Forelimb muscle (tissue), 1 donor: ENCODE data around the gene BNIP2. TPM values are rescaled to one million over a fixed set of nuclear protein-coding genes. Genes with fewer than 3 reads are reported as not detected.
"Not testable (repeated sequence)": the region's sequence is repeated elsewhere in the genome, so short reads cannot be mapped to it uniquely, and the experiment has no call there.

Experiments used
- DNase-seq: peaks from one replicate; pipeline ENCODE4 v3.0.0-alpha.2; 2013; ENCODE audit warnings: low read depth
- polyA plus RNA-seq: library from polyadenylated mRNA; unstranded; fragments of 120-200 nt; gene quantifications from one replicate; pipeline ENCODE4 v1.2.1, GENCODE V29; 2013; ENCODE audit not compliant: insufficient read length

The BNIP2 gene, protein sequence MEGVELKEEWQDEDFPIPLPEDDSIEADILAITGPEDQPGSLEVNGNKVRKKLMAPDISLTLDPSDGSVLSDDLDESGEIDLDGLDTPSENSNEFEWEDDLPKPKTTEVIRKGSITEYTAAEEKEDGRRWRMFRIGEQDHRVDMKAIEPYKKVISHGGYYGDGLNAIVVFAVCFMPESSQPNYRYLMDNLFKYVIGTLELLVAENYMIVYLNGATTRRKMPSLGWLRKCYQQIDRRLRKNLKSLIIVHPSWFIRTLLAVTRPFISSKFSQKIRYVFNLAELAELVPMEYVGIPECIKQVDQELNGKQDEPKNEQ
- 44.4 TPM for polyA plus RNA-seq

DNA sequence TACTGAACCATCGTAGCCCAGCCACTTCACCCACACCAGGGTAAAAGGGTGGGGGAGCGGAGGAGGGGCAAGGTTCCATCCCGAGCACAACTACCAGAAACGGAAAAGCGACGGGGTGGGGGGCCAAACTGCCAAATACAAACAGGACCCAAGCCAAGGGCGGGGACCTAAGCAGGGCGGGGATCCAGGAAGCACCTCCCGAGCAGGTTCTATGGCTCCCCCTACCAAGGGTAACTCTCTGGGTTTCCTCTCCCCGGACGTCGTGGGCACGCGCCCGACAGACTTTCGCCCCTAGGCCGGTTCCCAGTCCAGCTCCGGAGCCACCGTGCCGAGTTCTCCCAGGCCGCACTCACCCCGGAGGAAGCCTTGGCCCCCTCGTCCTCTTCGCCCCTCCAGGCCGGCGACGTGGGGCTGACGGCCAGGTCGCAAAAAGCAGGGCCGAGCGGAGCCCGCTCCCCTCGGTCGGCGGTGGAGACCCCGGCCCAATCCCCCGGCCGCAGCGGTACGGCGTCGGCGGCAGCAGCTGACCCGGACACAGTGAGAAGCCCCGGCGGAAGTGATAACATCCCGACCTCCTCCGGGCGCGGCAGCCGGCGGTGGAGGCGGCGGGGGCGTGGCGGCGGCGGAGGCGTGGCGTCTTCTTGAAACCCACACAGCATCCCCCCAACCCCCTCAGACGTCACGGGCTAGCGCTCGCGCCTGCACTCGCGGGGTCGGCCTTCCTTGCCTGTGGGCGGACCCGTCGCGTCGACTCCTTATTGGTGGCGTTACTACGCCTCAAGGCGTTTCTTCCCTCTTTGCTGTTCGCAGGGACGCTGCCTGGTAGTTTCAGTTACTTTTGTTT lies at the start of gene BNIP2:
TSS of gene BNIP2 (minus strand) at position 539 of the 844 bp plus-strand sequence. CDS start 6,863 bp downstream, outside the sequence.
- peak; percentile 91 for DNase-seq

DNA sequence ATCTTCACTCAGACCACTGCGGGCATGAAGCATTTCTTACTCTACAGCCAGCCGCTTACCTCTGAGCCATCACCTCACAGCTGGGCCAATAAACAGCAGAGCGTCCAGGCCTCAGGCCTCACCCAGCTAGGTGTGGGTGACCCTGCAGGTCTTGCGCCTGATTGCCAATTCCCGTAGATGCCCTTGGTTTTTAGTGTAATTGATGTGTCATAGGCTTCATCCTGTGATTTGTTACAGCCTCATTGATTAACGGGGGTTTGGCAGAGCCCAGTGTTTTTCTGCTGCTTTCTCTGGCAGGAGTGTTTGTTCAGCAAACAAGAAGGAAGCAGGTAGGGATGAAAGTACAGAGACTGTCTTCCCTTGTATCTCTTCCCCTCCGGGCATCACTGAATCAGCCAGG lies 49.6 kb upstream of the BNIP2 start:
- no peak for DNase-seq

DNA sequence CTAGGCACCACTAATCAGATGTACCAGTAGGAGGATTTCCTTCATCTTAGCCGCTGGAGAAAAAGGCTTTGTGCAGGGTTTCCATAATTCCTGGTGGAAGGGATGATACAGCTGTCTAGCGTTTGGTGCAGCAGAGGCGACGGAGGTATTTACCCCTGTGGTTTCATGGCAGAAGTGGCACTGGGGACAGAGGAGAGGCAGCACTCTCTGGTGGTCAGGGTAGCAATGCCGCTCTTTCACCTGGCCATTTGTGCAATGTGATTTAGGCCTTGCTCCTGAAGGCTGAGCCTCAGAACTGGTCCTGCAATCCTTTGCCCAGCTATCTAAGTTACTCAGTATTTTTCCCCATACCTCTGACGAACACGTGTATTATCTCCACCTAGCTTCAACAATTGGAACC lies 47.1 kb upstream of the BNIP2 start:
- DNase-seq, result no peak

GRCh38 chr15:59725151-59725486 lies 36.0 kb upstream of the BNIP2 start:
- DNase-seq, result no peak

DNA sequence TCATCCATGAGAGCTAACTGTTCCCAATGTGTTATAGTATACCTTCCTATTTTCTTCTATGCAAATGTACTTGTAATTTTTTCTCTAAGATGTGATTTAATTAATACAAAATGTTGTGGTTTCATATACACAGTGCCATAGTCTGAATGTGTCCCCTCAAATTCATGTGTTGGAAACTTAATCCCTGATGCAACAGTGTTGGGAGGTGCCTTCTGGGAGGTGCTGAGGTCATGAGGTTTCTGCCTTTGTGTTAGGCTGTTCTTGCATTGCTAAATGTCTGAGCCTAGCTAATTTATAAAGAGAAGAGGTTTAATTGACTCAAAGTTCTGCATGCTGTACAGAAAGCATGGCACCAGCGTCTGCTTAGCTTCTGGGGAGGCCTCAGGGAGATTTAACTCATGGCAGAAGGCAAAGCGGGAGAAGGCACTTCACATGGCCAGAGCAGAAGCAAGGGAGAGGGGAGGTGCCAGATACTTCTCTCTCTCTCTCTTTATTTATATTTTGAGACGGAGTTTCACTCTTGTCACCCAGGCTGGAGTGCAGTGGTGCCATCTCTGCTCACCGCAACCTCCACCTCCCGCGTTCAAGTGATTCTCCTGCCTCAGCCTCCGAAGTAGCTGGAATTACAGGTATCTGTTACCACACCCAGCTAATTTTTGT lies 34.7 kb upstream of the BNIP2 start:
- DNase-seq, result no peak

- DNase-seq, result no peak
These were observed 33.4 kb upstream of the BNIP2 start for GRCh38 chr15:59722476-59722875.

DNA sequence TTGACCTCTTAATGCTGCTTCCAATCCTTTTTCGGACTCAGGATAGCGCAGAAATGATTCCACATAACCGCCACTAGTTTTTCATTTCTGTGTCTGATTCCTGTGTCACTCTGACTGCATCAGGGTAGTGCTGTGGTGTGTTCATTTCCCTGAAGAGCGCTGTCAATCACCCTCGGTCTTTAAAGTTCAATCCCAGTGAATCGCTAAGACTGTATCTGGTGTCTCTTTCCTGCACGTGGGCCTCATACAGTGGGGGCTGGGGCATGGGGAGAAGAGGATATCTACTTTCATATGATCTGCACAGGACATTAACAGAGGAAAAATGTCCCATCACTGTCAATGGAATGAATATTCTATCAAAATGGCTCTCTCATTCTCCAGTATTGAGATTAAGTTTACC lies 32.9 kb upstream of the BNIP2 start:
- DNase-seq, result no peak

- DNase-seq, result no peak
These were observed 32.3 kb upstream of the BNIP2 start for GRCh38 chr15:59721411-59721810.

- no peak for DNase-seq
These were observed 24.1 kb upstream of the BNIP2 start for GRCh38 chr15:59713177-59713576.

GRCh38 chr15:59711451-59712243 lies 22.5 kb upstream of the BNIP2 start:
- DNase-seq, result no peak

- DNase-seq, result no peak
These were observed 18.5 kb upstream of the BNIP2 start for GRCh38 chr15:59707619-59708018.

DNA sequence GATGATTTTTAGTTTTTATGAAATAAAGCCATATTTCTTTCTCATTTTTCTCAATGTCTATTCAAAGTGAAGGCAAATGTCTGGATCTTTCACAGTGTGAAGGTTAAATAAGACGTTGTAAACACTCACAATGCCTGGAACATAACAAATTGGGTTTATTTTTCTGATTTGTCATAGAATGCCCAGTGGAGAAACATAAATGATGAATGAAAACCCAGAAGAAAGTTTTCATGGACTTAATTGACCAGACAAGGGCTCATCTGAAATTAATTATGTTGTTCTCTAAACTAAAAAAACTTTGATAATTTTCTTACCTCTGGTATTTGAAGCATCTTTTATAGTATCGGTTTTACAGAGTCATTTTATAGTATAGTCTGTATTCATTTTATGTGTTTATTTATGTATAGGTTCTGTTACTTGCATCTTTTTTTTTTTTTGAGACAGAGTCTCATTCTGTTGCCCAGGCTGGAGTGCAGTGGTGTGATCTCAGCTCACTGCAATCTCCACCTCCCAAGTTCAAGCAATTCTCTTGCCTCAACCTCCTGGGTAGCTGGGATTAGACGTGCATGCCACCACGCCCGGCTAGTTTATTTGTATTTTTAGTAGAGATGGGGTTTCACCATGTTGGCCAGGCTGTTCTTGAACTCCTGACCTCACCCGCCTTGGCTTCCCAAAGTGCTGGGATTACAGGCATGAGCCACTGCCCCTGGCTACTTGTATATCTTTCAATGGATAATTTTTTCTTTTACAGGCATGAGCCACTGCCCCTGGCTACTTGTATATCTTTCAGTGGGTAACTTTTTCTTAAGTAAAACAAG lies 15.1 kb upstream of the BNIP2 start:
- DNase-seq, result no peak

DNA sequence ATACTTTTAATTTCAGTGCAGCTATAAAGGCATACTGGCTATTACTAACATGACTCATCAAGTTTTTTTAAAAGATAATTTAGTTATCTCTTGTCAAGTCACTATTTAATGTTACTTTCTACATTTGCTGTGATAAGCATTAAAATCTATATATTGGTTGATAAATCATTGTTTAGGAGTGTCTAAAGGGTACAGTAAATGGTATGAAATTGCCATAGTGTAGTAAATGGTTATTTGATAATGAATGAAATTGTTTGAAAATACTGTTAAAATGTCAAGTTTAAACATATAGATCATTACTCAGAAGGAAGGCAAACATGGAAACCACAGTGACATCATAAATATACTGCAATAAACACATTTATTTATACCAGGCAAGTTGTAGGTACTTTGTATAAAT lies 13.2 kb upstream of the BNIP2 start:
- no peak for DNase-seq

DNA sequence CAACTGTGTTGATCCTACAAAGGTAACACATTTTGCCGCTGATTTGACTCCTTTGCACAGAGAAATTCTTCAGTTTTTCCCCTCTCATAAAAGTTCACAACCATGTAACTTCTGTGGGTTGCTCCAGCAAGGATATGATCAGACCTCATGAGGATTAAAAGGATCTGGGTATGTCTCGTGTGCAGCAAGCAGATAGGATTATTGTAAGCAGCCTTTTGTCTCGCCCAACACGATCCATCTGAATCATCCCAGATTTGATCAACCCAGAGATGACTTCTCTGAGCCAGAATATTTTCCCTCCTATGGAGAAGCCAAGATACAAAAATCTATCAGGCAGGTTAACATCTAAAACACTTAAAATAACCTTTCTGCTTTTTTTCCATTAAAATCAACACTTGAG lies 12.8 kb upstream of the BNIP2 start:
- no peak for DNase-seq

- no peak for DNase-seq
These were observed 10.8 kb upstream of the BNIP2 start for GRCh38 chr15:59699810-59700431.

DNA sequence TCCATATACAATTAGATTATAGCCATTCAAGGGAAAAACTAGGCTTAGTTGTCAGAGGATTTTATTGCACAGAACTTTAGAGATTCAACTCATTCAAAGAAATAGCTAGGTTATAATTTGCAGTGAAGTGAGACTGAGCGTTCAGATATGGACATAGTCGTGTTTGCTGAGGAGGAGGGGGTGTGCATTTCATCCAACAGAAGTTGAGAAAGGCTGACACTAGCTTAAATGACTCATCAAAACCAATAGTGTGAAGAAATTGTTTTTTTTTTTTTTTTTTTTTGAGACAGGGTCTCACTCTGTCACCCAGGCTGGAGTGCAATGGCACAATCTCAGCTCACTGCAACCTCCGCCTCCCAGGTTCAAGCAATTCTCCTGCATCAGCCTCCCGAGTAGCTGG lies 8.9 kb upstream of the BNIP2 start:
- DNase-seq, result not testable (repeated sequence)

GRCh38 chr15:59696332-59696731 lies 7.2 kb upstream of the BNIP2 start:
- DNase-seq, result no peak

DNA sequence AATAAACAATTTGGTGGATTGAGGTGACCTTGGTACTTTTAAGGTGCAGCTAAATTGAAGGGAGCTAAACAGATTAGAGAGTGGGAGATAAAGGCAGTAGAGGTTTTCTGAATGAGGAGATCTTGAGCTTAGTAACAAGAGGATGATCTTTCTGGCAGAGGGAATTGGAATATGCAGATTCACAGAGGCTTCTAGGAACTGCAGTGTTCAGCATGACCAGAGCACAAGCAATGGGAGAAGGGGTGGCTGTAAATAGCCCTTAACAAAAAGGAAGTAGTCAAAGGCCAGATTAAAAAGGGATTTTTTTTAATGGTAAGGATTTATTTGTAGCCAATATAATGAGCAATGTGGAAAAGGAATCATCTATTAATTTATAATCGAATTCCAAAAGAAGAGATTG lies 5.7 kb upstream of the BNIP2 start:
- no peak for DNase-seq

DNA sequence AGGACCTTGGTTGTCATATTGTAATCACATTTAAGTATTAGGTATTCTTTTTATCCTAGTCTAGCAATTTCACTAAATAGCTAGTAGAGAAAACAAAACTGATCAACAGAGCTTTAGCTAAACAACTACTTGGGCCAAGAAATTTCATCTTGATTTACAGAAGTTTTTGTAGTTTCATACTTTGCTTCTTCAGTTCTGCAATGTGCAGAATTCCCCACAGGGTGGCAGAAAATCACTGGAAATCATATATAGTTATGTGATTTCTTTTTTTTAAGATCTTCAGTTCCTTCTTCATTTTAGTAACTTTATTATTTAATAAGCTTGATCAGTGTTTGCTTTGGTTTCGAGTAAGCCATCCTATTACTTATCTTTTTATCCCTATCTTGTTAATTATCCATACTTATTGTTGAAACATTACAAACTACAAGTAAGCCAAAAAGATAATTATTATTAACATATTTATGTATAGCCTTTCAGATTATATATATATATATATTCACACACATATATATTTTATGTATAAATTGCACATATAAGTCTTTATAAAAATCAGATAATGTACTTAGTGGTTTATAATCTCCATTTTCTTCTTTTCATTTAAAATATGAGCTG lies 2.2 kb upstream of the BNIP2 start:
- DNase-seq, result no peak

DNA sequence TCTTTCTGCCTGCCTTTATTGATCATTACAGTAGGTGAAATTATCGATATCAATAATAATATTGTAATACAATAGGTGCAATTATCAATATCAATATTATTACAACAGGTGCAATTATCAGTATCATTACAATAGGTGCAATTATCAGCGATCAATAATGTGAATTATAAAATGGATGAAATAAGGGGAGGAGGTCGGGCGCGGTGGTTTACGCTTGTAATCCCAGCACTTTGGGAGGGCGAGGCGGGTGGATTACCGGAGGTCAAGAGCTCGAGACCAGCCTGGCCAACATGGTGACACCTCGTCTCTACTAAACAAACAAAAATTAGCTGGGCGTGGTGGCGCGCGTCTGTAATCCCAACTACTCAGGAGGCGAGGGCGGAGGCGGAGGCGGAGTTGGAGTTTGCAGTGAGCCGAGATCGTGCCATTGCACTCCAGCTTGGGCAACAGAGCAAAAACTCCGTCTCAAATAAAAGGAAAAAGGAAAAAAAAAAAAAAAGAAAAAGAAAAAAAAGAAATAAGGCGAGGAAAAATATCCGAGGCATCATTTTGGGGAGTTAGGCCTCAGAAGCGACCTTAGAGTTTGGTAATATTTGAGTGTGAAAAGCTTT lies 611 bp upstream of the BNIP2 start:
- no peak for DNase-seq
